Naive B cell (primary cell): ENCODE data around the gene ROBO1. TPM values are rescaled to one million over a fixed set of nuclear protein-coding genes. Genes with fewer than 3 reads are reported as not detected.

ENCODE experiments used
- ATAC-seq, 2 donors: fragments of 150-1000 bp; cut with Tn5 transposase; 2 replicates each; pipeline ENCODE4 v1.10.0; 2021; ENCODE audit warnings: low read depth in 2 of 2, mild to moderate bottlenecking in 2 of 2, moderate library complexity in 2 of 2
- DNase-seq: peaks from one replicate; pipeline ENCODE4 v3.0.0; 2022
- H3K27ac Mint-ChIP-seq, 6 donors: one replicate each; pipeline ENCODE4 v1.8.0; 2020 to 2022; ENCODE audit warnings: mild to moderate bottlenecking in 6 of 6, mixed read lengths in 6 of 6, moderate library complexity in 5 of 6, inconsistent platforms in 2 of 6
- H3K27me3 Mint-ChIP-seq, 3 donors: one replicate each; pipeline ENCODE4 v1.8.0; 2021 to 2022; ENCODE audit warnings: mixed read lengths in 3 of 3, mild to moderate bottlenecking in 1 of 3
- H3K36me3 Mint-ChIP-seq, 2 donors: one replicate each; pipeline ENCODE4 v1.8.0; 2020 to 2022; ENCODE audit warnings: mixed read lengths in 2 of 2, inconsistent platforms in 1 of 2, mild to moderate bottlenecking in 1 of 2
- H3K4me1 Mint-ChIP-seq, 3 donors: one replicate each; pipeline ENCODE4 v1.8.0; 2020 to 2022; ENCODE audit warnings: mixed read lengths in 3 of 3, inconsistent platforms in 1 of 3, mild to moderate bottlenecking in 1 of 3, moderate library complexity in 1 of 3
- H3K4me3 Mint-ChIP-seq, 8 donors: one replicate each; pipeline ENCODE4 v1.8.0; 2020 to 2022; ENCODE audit warnings: mild to moderate bottlenecking in 8 of 8, mixed read lengths in 8 of 8, moderate library complexity in 8 of 8, inconsistent platforms in 2 of 8
- H3K9me3 Mint-ChIP-seq, 7 donors: one replicate each; pipeline ENCODE4 v1.8.0; 2020 to 2022; ENCODE audit warnings: mixed read lengths in 7 of 7, mild to moderate bottlenecking in 5 of 7, inconsistent platforms in 2 of 7, moderate library complexity in 1 of 7
- polyA plus RNA-seq, 6 donors: library from polyadenylated mRNA; unstranded; fragments of 300-500 nt; fragmentation: Illumina TruSeq; gene quantifications; one replicate each; pipeline ENCODE4 v1.2.3, GENCODE V29; 2021; ENCODE audit warnings: low read depth in 6 of 6

ROBO1 gene
- polyA plus RNA-seq, 6 donors from 2014 or later = 0.39 to 0.44 TPM; not detected in 4

DNA sequence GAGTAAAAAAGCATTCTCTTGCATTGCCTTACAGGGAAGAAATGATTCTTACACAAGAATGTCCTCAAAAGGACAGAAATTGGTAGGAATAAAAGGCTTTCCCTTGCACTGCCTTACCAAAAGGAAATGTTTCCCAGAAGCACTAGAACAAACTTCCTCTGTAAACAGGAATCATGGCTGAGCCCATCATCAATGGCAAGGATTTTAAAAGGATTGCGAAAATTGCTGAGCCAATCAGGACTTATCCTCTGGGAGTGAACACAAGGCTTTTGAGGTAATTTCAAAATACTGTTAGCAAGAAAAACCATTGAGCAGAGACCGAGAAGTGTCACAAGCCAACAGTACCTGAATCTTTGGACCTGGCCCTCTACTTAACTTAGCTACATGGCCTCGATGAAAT, 897.3 kb downstream of the ROBO1 start:
- H3K36me3 Mint-ChIP-seq = no peaks in the 10 kb centered on the region
- ATAC-seq (no peak), DNase-seq (no peak)
- H3K4me1 Mint-ChIP-seq = no peaks in the 10 kb centered on the region
- no peak overlapping the region for H3K4me3 Mint-ChIP-seq
- H3K27me3 Mint-ChIP-seq = no peaks in the 10 kb centered on the region
- H3K9me3 Mint-ChIP-seq = peaks cover 0 to 2% (median 0%) of the 10 kb centered on the region in 7 donors
- no peak overlapping the region for H3K27ac Mint-ChIP-seq

DNA sequence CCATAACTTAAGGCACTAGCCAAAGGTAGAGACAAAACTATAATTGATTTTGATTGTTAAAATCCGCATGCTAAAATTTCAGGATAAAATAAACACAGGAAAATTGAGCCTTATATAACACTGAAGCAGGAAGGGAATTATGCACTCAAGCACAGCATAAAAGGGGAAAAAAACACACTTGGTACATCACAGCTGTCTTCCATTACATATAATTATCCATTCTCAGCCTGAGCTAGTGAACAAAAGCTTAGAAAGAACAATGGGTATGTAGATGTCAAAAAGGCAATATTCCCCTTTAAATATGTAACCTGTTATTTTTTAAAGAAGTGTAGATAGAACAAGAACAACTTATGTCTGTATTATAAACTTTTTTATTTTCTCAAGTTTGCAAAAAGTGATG, 899.2 kb downstream of the ROBO1 start:
- Mint-ChIP-seq H3K27ac (no peak overlapping the region), H3K4me1 (no peaks in the 10 kb centered on the region), H3K9me3 (peaks cover 0 to 3% (median 0%) of the 10 kb centered on the region in 7 donors), H3K36me3 (no peaks in the 10 kb centered on the region), H3K27me3 (no peaks in the 10 kb centered on the region), H3K4me3 (no peak overlapping the region)
- no peak for ATAC-seq
- DNase-seq = no peak

GRCh38 chr3:78867409-78868372, 900.1 kb downstream of the ROBO1 start:
- Mint-ChIP-seq H3K9me3 (peaks cover 0 to 5% (median 0%) of the 10 kb centered on the region in 7 donors), H3K4me3 (no peak overlapping the region), H3K27me3 (no peaks in the 10 kb centered on the region), H3K4me1 (no peaks in the 10 kb centered on the region), H3K27ac (no peak overlapping the region), H3K36me3 (no peaks in the 10 kb centered on the region)
- DNase-seq = no peak
- no peak for ATAC-seq

DNA sequence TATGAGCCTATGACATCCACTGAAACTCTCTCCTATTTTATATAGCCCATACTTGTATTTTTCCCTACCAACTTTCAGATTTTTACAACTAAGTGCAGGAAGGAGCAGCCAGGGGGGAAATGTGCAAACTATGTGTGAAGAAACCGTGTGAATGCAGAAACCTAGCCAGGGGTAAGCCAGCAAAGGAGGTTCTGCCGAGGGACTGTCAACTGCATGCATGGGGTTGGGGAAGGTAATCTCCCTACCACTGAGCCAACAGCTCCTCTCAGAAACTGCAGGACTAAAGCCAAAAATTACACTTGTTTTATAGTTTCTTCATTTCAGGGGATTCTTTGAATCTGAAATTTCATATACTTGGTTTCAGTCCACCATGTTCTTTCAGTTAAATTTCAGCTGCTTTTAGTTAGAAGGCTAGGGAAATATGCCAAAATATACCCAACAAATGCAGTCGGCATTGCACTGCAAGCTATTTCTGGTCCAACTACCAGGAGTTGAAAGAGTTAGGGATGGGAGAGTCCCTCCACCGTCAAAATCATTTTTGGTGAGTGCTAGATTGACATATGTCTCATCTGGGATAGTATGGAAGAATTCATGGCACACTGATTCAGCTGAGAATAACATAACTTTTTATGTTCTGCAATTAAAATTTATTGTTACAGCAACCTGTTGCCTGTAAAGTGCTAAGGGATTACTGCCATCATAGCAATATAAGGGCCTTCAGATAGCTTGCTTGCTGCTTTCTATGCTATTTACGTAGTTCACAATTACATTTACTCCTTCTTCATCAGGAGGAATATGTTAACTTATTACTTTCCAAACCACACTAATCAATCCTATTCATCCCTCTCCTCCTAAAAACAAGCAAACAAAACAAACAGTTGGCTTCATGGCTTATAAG, 904.2 kb downstream of the ROBO1 start:
- H3K4me3 Mint-ChIP-seq = no peak overlapping the region

GRCh38 chr3:78861156-78861555, 906.6 kb downstream of the ROBO1 start:
- H3K27me3 Mint-ChIP-seq = no peaks in the 10 kb centered on the region
- H3K27ac Mint-ChIP-seq = no peak overlapping the region
- H3K36me3 Mint-ChIP-seq = no peaks in the 10 kb centered on the region
- no peak for DNase-seq
- no peak overlapping the region for H3K4me3 Mint-ChIP-seq
- peaks cover 0 to 9% (median 6%) of the 10 kb centered on the region in 7 donors for H3K9me3 Mint-ChIP-seq
- no peaks in the 10 kb centered on the region for H3K4me1 Mint-ChIP-seq
- no peak for ATAC-seq

More for the DNA sequence above, 904.2 kb downstream of the ROBO1 start:
- peaks cover 0 to 9% (median 5%) of the 10 kb centered on the region in 7 donors for H3K9me3 Mint-ChIP-seq
- H3K4me1 Mint-ChIP-seq = no peaks in the 10 kb centered on the region
- ATAC-seq (no peak), DNase-seq (no peak)
- no peaks in the 10 kb centered on the region for H3K27me3 Mint-ChIP-seq
- no peaks in the 10 kb centered on the region for H3K36me3 Mint-ChIP-seq
- H3K27ac Mint-ChIP-seq = no peak overlapping the region

DNA sequence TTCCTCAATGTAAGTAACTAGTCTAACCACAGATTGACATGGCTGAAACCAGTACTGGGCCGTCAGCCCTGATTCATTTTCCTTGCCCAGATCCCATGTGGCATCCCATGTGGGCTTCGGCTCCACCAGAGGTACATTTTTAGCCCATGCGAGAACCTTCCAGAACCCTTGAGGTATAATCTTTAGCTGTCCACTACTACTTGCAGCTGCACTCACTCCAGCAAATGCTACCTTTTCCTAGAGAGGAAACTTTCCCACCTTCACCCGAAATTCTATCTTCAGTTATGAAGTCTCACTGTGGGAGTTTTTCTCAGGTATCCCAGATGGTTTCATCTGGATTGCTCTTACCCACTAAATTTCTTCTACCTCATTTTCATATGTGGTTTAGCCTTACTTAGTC, 907.2 kb downstream of the ROBO1 start:
- no peaks in the 10 kb centered on the region for H3K27me3 Mint-ChIP-seq
- no peak overlapping the region for H3K4me3 Mint-ChIP-seq
- DNase-seq (no peak), ATAC-seq (no peak)
- H3K4me1 Mint-ChIP-seq = no peaks in the 10 kb centered on the region
- H3K9me3 Mint-ChIP-seq = peaks cover 0 to 9% (median 6%) of the 10 kb centered on the region in 7 donors
- H3K27ac Mint-ChIP-seq = no peak overlapping the region
- no peaks in the 10 kb centered on the region for H3K36me3 Mint-ChIP-seq

GRCh38 chr3:78858910-78859309, 908.9 kb downstream of the ROBO1 start:
- peak overlapping the region in 1 of 6 donors; percentile 61 for H3K27ac Mint-ChIP-seq
- ATAC-seq = no peak
- no peaks in the 10 kb centered on the region for H3K36me3 Mint-ChIP-seq
- peak overlapping the region in 1 of 8 donors; percentile 56 for H3K4me3 Mint-ChIP-seq
- H3K27me3 Mint-ChIP-seq = no peaks in the 10 kb centered on the region
- DNase-seq = no peak
- H3K4me1 Mint-ChIP-seq = no peaks in the 10 kb centered on the region
- peaks cover 0 to 9% (median 5%) of the 10 kb centered on the region in 7 donors for H3K9me3 Mint-ChIP-seq

GRCh38 chr3:78858174-78858573, 909.6 kb downstream of the ROBO1 start:
- ATAC-seq (no peak), DNase-seq (no peak)
- no peak overlapping the region for H3K4me3 Mint-ChIP-seq
- no peaks in the 10 kb centered on the region for H3K27me3 Mint-ChIP-seq
- no peaks in the 10 kb centered on the region for H3K36me3 Mint-ChIP-seq
- H3K9me3 Mint-ChIP-seq = peaks cover 0 to 9% (median 5%) of the 10 kb centered on the region in 7 donors
- no peaks in the 10 kb centered on the region for H3K4me1 Mint-ChIP-seq
- no peak overlapping the region for H3K27ac Mint-ChIP-seq

DNA sequence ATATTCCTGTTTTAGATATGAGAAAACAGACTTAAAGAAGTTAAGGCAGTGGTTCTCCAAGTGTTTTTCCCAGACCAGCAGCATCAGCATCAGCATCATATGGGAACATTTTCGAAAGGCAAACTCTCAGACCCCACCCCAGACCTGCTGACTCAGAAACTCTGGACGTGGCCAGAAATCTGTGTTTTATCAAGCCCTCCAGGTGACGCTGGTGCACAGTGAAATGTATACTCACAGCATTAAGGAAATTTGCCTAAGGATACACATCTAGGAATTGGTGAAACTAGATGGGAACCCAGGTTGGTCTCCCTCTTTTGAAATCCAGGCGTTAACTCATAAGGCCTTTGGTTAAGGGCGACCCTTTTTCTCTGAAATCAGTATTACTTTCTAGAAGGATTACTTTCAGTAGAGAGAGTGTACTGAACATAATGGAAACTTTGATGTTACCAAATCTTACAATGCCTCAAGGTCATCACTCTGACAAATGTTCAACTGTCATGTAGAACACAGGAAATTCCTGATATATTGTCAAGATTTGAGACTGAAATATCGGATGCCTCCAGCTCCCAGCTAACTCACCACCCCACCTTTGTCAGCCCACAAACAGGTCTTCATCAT, 910.2 kb downstream of the ROBO1 start:
- ATAC-seq = no peak
- H3K27me3 Mint-ChIP-seq = no peaks in the 10 kb centered on the region
- no peak overlapping the region for H3K27ac Mint-ChIP-seq
- peaks cover 0 to 14% (median 5%) of the 10 kb centered on the region in 7 donors for H3K9me3 Mint-ChIP-seq
- DNase-seq = no peak
- H3K36me3 Mint-ChIP-seq = no peaks in the 10 kb centered on the region
- no peak overlapping the region for H3K4me3 Mint-ChIP-seq
- no peaks in the 10 kb centered on the region for H3K4me1 Mint-ChIP-seq

DNA sequence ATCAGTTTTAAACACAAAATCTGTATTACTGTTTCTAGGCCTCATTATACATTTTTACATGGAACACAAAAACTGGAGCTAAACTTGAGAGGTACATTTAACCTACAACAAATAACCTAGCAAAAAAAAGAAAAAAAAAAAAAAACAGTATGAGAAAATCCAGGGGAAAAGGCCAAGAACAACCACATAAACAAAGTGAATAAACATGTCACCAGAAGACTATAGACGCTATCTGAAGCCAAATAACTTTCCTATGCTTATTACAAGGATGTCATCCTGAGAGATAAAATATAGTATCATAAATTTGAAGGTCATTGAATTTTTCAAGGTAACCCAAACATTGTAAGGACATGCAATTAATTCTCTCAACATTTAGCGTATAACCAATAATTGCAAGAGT, 911.6 kb downstream of the ROBO1 start:
- Mint-ChIP-seq H3K4me1 (no peaks in the 10 kb centered on the region), H3K36me3 (no peaks in the 10 kb centered on the region), H3K4me3 (no peak overlapping the region), H3K9me3 (peaks cover 0 to 8% (median 5%) of the 10 kb centered on the region in 7 donors), H3K27me3 (no peaks in the 10 kb centered on the region), H3K27ac (no peak overlapping the region)
- DNase-seq = no peak
- no peak for ATAC-seq

GRCh38 chr3:78855190-78855589, 912.6 kb downstream of the ROBO1 start:
- Mint-ChIP-seq H3K36me3 (no peaks in the 10 kb centered on the region), H3K4me3 (no peak overlapping the region), H3K27ac (no peak overlapping the region), H3K27me3 (no peaks in the 10 kb centered on the region), H3K9me3 (peaks cover 0 to 7% (median 5%) of the 10 kb centered on the region in 7 donors), H3K4me1 (no peaks in the 10 kb centered on the region)
- DNase-seq (no peak), ATAC-seq (no peak)

GRCh38 chr3:78848392-78849288, 919.2 kb downstream of the ROBO1 start:
- Mint-ChIP-seq H3K4me3 (no peak overlapping the region), H3K4me1 (no peaks in the 10 kb centered on the region), H3K27ac (no peak overlapping the region), H3K36me3 (no peaks in the 10 kb centered on the region), H3K27me3 (no peaks in the 10 kb centered on the region), H3K9me3 (peaks cover 0 to 4% (median 0%) of the 10 kb centered on the region in 7 donors)
- no peak for ATAC-seq
- DNase-seq = no peak
